DMS53 (cell line): ENCODE results near the gene GBA3.

ENCODE experiments used
- DNase-seq: peaks from one replicate; lab custom pipeline; 2025; lab: John Stamatoyannopoulos, UW

Gene GBA3

GRCh38 chr4:22695917-22696316 is 3.2 kb downstream of the GBA3 start:
- DNase-seq, result peak; percentile 54

DNA sequence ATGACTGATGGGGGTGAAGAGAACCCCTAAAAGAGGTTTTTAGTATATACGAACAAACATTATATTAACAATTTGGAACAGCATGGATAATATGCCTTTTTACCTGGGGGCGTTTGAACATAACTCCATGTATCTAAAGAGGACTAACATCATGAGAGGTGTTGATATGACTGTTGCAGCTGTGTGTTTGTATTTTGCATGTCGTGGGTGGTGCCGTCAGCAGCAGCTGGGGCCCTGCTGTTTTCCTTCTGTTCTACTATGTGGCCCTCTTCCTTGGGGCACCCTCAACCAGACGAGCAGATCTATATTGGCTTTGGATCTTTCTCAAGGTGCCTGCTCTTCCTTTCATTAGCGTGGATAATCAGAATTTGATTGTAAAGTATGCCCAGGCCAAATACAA is 11.2 kb downstream of the GBA3 start:
- no peak for DNase-seq

GRCh38 chr4:22707390-22707789 is 14.7 kb downstream of the GBA3 start:
- no peak for DNase-seq

DNA sequence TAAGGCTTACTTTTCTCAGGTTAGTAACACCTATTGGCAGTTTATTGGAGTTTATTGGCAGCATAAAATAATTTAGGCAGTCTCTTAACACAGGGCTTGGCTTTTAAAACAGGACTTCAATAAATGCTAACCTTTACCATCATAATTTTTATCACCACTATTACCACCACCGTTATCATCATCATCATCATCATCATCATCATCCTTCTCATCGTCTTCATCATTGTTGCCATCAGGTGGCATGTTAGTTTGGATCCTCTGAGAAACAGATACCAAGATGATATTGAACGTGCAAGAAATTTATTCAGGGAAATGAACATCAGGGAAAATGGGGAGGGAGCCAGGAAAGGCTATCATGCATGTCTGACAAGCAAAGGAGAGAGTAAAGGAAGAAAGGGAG is 16.2 kb downstream of the GBA3 start:
- DNase-seq, result no peak

GRCh38 chr4:22712105-22712504 is 19.4 kb downstream of the GBA3 start:
- no peak for DNase-seq

DNA sequence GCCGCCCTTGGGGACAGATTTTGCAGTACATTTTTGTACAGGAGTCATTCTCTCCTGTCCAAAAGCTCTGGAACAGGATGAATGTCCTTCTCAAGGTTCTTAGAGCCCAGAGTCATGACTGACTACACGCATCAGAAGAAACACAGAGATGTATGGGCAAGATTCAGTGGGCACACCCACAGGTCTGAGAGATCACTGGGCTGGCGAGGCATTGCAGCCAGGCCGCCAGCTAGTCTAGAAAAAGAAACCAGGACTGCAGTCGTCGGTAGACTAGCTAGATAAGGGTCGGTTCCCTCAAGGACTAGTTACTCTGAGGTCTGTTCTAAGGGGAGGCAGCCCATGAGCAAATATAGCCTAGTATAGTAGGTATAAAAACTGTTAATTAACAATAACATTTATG is 19.8 kb downstream of the GBA3 start:
- DNase-seq, result no peak

- no peak for DNase-seq
Measured at GRCh38 chr4:22713841-22714240, 21.1 kb downstream of the GBA3 start.

GRCh38 chr4:22719218-22719617 is 26.5 kb downstream of the GBA3 start:
- DNase-seq, result peak; percentile 83

- DNase-seq, result peak; percentile 47
Measured at GRCh38 chr4:22720091-22720490, 27.4 kb downstream of the GBA3 start.

GRCh38 chr4:22721204-22721603 is 28.5 kb downstream of the GBA3 start:
- DNase-seq, result no peak

DNA sequence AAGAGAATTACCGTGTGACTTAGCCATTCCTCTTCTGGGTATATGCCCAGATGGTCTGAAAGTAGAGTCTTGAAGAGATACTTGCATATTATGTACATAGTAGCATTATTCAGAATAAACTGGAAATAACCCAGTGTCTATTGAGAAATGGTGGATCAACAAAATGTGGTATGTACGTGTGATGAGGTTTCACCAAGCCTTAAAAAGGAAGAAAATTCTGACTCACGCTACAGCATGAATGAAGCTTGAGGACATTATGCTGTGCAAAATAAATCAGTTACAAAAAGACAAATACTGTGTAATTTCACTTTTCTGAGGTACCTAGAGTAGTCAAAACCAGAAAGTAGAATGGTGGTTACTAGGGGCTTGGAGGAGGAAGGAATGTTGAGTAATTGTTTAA is 37.3 kb downstream of the GBA3 start:
- DNase-seq, result no peak

GRCh38 chr4:22733816-22734215 is 41.1 kb downstream of the GBA3 start:
- DNase-seq, result no peak

DNA sequence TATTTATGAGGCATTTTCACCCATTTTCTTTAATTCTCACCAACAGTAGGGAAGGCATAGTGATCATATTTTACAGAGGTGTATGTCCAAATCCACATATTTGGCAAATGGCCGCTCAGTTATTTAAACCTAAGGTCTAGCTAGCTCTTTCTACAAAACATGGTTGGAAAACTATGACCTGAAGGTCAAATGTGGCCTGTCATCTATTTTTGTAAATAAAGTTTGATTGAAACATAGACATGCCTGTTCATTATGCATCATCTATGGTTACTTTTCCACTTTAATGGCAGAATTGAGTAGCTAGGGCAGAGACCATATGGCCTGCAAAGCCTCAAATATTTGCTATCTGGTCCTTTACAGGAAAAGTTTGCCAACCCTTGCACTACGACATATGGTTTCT is 44.2 kb downstream of the GBA3 start:
- DNase-seq, result no peak

GRCh38 chr4:22739968-22740367 is 47.2 kb downstream of the GBA3 start:
- DNase-seq, result peak; percentile 46

DNA sequence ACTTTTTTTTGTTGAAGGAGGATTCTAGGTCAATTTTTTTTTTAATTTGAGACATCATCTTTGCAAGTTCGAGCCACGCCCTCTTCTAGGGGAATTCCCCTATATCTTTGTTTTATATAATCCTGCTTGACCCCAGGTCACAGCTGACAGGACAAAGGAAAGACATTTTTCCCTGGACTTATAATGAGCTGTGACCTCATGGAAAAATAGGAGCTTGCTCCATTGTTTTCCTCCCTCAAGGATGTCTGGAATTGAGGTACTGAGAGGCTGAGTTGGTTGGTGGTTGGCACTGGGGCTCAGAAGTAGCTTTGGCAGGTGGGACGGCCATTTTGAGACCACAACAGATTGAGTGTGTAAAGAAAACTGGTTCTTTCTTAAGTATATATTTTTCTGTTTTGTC is 49.0 kb downstream of the GBA3 start:
- DNase-seq, result no peak

DNA sequence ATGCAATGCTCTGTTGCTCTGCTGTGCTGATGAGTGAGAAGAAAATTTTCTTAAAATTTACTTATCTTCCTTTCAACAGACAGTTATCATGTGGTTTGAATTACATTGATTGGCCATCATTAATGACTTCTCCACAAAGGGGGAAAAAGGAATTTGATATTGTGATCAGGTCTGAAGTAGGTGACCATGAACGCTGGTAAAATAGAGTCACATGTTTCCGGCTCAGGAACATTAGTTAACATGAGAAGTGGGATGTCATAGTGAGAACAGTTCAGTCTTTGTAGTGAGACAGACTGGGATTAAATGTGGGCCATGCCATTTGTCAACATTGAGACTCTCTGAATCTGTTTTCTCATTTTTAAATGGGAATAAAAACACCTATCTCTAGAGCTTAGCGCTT is 50.6 kb downstream of the GBA3 start:
- DNase-seq, result no peak

DNA sequence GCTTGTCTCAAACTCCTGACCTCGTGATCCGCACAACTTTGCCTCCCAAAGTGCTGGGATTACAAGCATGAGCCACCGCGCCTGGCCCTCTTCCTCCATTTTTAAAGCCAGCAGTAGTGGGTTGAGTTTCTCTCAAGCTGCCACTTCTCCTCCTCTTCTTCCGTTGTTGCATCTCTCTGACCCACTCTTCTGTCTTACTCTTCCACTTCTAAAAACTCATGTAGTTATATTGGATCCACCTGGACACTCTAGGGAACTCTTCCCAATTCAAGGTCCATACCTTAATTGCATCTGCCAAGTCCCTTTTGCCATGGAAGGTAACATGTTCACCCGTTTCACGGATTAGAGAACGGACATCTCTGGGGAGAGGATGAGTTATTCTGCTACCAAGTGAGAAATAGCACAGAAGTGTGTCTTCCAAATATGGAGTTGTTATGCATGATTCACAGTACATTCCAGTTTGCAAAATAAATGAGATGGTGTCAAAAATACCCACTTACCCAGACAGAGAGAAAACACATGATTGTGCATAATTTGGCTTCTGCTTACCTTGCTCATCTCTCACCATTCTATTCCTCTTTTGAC is 51.8 kb downstream of the GBA3 start:
- DNase-seq, result no peak

- no peak for DNase-seq
Measured at GRCh38 chr4:22745234-22745633, 52.5 kb downstream of the GBA3 start.

DNA sequence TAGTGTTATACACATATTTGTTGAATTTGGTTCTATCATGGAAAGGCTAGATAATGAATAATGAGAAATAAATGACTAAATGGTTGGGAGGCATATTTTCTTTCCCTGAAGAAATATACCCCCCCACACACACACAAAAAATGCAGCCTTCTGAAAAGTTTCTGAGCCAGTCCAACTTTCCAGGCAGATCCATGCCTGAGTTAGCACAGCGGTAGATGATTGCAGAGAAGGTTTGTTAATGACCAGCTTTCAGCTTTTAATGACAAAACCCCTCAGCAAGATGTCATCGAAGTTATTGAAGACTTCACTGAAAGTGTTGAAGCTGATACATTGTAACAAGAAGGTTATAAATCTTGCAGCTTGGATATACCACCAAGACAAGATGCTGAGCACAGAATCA is 61.4 kb downstream of the GBA3 start:
- no peak for DNase-seq

DNA sequence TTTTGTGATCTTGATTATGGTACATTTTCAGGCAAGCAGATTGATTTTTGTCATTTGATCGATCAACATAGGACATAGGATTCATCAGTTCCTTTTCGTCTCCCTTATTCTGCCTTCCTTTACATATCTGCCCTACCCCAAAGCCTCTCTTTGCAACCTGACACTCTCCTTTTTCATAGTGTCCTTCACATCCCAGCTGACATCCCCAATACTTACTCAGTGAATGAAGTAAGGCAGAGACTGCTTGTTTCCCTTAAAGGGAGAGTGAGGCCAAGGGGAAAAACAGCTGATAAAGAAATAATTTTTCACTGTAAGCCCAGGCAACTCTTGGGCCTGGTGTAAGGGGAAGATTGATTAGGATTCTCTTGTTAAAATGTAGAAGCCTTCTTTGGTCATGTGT is 69.8 kb downstream of the GBA3 start:
- DNase-seq, result no peak

- no peak for DNase-seq
Measured at GRCh38 chr4:22764183-22764582, 71.4 kb downstream of the GBA3 start.

DNA sequence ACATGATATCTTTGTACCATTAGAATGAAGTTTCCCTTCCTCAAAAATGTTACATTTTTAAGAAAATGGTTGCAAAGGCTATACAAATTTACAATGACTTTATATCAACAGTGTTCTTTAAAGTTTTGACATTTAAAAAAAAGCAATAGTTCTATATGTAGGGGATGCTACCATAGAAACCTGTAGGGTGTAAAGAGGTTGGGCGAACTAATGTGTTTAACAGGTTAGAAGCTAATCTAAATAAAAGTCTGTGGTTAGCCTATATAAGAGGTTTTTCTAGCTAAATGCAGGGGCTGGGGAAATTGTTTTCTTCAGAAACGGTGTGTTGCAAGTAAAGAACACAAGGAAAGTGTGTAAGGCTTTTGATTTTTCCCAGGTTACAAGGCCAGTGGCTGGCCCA is 73.3 kb downstream of the GBA3 start:
- no peak for DNase-seq

DNA sequence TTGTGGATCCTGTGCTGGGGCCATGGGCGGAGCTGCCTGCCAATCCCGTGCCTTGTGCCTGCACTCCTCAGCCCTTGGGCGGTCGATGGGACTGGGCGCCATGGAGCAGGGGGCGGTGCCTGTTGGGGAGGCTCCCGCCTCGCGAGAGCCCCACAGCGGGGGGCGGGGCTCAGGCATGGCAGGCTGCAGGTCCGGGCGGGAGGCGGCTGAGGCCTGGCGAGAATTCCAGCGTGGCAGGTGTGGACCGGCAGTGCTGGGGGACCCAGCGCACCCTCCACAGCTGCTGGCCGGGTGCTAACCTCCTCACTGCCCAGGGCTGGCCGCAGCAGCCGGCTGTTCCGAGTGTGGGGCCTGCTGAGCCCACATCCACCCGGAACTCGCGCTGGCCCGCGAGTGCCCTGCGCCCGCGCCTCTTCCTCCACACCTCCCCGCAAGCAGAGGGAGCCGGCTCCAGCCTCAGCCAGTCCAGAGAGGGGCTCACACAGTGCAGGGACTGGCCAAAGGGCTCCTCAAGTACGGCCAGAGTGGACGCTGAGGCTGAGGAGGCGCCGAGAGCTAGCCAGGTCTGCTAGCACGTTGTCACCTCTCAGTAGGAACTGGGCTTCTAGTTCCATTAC is 85.9 kb downstream of the GBA3 start:
- no peak for DNase-seq

DNA sequence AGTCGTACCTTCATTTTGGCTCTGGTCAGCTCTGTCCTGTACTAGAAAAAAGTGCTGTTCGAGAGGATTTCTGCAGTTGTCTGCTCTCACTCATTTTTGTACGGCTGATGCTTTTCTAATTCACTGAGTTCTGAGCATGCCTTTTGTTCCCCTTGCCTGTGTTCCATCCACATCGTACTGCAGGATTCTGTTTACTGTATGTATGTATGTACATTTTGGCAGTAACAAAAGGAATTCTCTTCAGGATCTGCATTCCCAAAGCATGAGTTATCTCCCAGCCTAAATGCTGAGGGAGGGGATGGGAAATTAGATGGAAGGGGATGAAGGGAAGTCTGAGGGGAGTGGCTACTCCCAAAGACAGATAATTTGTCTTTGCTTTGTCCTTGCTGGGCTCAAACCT is 87.6 kb downstream of the GBA3 start:
- no peak for DNase-seq
